HG03108 (cell line): Measurements from ENCODE around the gene TADA2B.
A peak's percentile ranks its signal among the peaks of the same experiment; 100 is the strongest.

Source experiments
- ATAC-seq: cut with Tn5 transposase; IDR thresholded peaks from one replicate; pipeline ENCODE4 v1.9.1; 2021; ENCODE audit warnings: moderate library complexity; ENCODE audit not compliant: unreplicated experiment

Gene TADA2B, protein sequence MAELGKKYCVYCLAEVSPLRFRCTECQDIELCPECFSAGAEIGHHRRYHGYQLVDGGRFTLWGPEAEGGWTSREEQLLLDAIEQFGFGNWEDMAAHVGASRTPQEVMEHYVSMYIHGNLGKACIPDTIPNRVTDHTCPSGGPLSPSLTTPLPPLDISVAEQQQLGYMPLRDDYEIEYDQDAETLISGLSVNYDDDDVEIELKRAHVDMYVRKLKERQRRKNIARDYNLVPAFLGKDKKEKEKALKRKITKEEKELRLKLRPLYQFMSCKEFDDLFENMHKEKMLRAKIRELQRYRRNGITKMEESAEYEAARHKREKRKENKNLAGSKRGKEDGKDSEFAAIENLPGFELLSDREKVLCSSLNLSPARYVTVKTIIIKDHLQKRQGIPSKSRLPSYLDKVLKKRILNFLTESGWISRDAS

DNA sequence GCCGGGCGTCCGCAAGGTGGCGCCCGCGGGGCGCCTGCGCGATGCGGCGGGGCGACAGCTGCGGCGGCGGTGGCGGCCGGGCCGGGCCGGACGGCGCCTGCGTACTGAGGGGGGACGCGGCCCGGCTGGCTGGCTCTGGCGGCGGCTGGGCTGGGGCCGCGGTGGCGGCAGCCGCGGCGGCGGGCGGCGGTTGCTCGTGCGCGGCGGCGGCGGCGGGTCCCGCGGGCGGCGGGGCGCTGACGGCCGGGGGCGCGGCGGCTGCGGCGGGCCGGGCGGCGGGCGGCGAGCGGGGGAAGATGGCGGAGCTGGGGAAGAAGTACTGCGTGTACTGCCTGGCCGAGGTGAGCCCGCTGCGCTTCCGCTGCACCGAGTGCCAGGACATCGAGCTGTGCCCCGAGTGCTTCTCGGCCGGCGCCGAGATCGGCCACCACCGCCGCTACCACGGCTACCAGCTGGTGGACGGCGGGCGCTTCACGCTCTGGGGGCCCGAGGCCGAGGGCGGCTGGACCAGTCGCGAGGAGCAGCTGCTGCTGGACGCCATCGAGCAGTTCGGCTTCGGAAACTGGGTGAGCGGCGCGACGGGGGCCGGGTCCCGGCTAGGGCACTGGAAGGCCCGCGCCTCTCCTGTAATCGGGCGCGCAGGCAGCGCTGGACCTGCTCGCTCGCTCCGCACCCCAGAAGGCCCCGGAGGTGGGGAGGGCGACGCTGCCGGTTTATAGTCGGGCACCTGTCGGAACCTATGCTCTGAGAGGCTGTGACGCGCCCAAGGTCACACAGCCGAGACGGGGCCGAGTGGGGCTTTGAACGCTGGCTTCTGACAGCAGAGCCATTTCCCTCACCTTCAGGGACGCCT is at the start of gene TADA2B:
TADA2B (plus strand) TSS at position 89 of the 853 bp plus-strand sequence; CDS start at position 297, 208 bp downstream.
- peak; percentile 1 for ATAC-seq

DNA sequence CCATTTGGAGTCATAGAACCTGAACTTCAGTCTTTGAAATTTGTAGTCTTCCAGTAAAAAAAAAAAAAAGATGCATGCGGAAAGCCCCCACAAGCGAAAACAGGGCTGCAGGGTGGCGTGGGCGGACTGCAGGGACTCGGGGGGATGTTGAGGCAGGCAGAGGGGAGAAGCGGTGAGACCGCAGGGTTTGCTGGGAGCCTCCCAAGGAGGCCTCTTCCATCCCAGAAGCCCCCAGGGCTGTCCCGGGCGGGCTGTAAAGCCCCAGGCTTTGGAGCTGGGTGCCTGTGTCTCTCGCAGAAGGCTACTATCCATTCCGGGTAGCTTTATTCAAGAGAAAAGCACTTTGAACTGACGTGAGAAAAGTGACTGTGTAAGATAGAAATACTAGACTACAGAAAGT is 46.7 kb upstream of the TADA2B start:
- ATAC-seq: no peak

DNA sequence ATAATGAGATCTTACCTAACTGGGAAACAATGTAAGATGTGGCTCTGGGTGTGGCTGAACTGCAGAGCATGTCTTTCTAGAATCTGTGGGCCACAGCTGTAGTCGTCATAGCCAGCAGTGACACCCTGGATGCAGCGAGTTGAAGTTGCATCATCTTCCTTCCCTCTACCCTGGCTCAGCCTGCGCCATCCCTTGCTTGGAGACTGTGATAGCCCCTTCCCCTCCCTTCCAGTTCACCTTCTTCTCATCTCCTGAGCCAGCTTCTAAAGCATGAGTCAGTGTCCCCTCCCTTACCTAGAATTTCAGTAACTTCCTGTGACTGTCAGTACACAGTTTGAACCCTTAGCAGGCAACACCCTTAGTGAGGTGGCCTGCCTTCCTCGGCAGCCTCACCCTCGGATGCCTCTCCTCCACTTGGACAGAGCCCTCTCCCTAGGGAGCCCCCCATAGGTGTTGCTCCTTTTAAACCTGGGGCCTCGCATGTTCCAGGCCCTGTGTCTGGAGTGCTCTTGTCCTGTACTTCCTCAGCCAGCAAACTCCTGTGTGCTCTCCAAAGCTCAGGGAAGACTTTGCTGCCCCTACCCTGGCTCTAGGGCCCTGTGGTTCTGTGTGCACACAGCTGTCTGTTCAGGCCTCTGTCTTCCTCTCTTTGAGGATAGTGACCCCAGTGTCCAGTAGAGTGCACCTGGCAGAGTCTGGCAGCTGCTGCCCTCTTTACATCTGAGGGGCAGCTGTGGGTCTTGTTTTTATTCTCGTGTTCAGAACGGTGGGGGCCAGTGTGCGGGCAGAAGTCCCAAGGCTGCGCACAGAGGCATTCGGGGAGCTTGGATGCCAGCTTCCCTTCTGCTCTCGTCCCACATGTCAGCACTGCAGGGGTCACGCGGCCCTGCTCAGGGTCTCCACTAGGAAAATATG is 43.7 kb upstream of the TADA2B start:
- ATAC-seq: no peak

- no peak for ATAC-seq
Observed at GRCh38 chr4:7000421-7001176, 42.6 kb upstream of the TADA2B start.

DNA sequence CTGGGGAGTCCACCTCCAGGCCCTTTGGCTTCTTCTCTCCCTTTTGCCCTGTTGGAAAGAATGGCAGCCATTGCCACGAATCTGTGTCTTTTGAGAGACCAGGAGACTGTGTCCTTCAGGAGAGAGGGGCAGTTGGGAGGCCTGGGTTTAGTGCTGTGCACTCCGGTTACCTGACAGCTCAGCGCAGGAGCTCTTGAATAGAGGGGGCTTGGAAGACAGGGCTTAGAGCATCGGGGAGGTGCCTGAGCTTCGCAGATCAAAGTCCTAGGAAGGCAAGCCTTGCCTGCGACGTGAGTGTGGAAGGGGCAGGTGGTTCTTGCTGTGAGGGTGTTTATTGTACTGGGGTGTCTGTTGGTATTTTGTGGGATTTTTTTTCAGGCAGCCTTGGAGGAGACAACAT is 41.9 kb upstream of the TADA2B start:
- ATAC-seq: no peak

DNA sequence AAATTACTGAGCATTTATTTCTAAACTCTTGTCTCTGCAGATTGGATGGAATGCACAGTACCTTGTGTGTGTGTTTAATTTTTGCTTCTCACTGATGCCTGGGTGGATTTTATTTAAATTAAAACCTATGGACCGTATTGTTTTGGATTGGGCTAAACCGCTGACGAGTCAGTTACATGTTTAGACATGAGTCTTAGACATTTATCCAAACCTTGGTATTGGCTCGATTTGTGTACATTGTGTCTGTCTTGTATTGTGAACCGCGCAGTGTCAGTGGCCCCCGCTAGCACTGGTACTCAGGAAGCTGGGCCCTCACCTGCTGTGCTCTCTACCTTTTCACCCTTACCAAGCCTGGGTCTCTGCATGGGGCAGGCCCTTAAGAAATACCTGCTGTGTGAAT is 40.8 kb upstream of the TADA2B start:
- no peak for ATAC-seq

DNA sequence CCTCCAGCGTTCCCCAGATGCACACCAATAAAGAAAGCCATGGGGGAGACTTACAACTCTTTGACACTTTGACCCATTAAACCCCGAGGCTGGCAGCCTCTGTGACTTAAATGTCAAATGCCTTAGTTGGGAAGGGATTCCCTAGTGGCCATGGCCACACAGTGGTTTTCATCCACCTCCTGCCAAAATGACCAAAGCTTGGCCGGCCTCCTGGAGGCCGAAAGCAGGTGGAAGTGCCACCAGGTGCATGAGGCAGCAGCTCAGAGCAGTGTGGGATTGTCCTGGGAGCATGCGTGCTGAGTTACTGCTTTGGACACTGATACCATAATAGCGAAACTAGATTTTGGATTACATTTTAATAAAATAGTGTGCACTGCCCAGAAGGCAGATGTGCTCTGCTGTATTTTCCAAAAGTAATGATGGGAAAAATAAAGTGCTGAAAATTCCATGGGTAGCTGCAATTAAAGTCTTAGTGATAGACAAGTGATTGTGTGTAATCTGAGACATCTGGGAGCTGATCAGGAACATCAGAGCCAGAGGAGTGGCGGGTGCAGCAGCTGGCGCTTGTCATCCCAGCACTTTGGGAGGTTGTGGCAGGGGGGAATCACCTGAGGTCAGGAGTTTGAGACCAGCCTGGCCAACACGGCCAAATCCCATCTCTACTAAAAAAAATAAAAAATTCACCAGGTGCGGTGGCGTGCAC is 39.8 kb upstream of the TADA2B start:
- no peak for ATAC-seq

DNA sequence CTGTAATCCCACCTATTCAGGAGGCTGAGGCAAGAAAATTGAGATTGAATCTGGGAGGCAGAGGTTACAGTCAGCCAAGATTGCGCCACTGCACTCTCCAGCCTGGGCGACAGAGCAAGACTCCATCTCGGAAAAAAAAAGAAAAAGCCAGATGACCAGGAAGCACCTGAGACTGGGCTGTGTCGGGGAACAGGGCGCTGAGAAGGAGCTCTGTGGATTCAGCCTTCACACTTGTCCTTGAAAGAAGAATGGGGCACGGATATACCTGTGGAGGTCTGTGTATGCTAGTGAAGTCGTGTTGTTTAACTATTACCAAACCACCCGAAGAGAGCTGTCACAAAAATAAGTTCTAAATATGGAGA is 39.3 kb upstream of the TADA2B start:
- no peak for ATAC-seq

DNA sequence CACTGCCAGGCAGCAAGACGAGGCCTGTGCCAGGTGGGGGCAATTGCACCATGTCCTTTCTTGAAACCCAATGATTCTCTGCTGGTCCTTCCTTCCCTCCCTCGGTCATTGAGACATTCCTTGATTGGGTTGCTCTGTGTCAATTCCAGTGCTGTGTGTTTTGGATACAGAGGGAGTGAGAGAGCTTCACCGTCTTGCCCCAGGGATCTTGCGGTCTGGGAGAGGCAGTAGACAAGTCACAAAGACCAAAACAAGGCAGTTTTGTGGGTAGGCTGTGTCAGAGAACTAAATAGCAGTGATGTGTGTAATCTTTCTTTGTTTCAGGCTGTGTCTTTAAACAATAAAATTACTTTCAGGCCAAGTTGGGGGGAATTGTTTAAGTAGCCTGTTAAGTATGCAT is 38.8 kb upstream of the TADA2B start:
- ATAC-seq: no peak

- no peak for ATAC-seq
Observed at GRCh38 chr4:7005571-7005970, 37.6 kb upstream of the TADA2B start.

- no peak for ATAC-seq
Observed at GRCh38 chr4:7006411-7006810, 36.8 kb upstream of the TADA2B start.

DNA sequence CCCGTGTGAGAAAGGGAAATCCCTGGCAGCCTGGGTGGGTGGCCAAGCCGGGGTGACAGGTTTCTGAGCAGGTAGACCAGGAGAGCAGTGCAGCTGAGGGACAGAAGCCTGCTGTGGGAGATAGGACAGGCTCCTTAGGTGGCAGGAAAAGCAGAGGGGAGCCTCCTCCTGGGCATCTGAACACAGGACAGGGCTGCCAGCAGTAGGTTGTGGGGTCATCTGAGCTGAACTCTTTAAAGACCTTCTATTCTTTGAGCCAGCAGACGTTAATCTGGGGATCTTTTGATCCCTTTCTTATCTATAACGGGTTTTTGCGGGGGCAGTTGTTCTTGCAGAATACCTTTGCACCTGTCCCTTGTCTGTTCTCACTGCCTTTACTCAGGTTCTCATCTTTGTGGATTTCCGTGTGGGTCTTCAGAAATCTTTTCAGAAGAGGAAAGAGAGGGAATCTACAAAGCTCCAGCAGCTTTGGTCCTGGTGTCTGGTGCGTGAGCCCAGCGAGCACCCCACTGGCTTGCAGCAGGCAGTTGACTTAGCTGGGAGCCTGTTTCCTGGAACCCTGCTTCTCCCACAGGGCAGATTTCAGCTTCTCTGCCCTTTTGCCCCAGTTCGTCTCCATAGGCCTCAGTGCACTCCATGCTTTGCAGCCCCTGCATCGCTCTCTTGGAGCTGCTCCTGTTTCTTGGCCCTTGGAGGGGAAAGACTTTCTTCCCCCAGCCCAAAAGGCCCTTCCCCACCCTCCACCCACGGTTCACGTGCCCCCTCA is 35.8 kb upstream of the TADA2B start:
- no peak for ATAC-seq

DNA sequence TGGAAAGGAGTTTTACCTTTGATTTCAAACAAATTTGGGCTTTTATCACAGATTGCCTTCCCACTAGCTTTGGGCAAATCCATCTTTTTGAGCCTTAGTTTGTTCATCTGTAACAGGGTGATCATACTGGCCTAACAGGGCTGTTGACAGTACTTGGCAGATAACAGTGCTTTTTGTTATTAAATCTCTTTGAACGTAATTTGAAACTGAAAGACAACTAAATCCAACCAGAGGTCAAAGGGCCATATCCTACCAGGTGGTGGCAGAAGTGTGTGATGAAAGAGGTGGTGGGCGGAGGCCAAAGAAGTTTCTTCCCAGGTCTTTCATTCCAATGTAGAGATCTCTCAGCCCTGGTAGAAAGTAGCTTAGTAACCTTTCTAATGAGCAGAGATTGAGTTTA is 35.2 kb upstream of the TADA2B start:
- no peak for ATAC-seq

DNA sequence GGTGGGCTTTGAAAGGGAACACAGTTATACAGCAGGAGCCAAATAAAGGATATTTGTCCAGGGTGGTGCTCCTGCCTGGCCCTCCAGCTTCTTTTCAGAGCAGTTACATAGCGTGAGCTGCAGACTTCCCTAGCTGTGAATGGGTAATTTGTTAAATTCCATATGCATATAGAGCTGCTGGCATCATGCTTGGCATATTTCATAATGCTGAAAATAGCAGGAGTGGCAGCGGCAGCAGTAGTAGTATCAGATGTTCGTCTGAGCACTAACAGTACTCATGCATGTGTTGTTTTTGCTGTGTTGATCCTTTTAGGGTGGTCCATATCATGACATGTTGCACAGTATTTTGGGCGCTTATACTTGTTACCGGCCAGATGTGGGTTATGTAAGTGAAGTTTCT is 33.6 kb upstream of the TADA2B start:
- ATAC-seq: no peak

GRCh38 chr4:7013175-7013574 is 30.0 kb upstream of the TADA2B start:
- no peak for ATAC-seq

DNA sequence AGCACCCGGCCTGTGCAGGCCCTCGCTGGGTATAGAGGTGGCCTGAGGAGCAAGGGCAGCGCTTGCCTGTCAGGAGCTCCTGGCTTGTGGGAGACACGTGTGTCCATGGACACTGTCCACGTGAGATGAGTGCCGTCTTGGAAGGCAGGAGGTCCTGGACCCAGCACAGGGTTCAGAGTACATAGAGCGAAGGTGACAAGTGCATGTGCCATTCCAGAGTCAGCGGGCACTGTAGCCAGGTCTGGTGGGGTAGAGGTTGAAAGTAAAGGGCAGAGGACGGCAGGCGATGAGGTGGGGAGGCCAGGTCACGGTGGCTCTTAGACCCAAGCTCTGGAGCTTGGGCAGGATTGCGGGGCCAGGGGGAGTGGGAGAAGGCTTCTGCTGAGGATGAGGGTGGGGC is 28.4 kb upstream of the TADA2B start:
- ATAC-seq: no peak

DNA sequence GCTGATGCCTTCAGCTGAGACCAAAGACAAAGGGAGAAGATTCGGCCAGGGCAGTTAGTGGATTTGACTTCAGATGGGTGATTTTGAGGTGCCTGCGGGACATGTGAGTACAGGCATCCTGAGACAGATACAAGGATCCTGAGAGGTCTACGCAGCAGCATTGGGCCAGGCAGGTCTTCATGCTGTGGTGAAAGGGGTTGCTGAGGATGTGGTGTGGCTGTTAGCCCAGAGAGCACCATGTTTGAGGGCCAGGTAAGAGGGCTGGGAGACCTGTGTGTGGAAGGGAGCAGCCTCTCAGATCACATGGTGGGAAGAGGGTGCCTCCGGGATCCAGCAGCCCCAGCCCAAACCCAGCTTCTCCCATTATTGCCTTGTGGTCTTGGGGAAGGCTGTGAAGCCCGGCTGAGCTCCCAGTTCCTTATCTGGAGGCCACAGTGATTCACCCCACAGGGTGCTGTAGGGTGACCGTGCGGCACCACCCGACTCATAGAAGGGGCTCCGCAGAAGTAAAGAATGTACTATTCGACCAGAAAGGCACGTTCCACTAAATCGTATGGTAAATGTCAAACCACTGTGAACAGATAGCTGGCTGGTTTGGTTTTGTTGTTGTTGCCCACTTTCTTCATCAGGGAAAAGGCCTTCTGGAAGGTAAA is 27.7 kb upstream of the TADA2B start:
- ATAC-seq: no peak

DNA sequence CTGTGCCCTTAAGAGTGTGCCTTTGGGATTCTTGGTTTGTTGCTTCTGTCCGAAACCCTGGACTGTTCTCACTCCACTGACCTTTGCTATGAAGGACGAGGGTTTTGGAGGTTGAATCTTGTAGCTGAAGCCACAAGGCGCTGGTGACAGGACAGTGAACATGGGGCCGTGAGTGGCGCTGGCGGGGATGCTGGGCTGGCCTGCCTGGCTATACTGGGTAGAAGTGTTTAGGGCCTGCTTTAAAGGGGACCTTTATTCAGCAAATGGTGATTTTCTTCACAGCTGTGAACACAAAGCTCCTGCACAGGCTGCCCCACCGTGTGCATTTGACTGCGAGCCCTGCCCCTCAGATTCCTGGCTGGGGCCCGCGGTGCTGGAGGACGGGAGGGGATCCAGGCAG is 27.1 kb upstream of the TADA2B start:
- no peak for ATAC-seq

DNA sequence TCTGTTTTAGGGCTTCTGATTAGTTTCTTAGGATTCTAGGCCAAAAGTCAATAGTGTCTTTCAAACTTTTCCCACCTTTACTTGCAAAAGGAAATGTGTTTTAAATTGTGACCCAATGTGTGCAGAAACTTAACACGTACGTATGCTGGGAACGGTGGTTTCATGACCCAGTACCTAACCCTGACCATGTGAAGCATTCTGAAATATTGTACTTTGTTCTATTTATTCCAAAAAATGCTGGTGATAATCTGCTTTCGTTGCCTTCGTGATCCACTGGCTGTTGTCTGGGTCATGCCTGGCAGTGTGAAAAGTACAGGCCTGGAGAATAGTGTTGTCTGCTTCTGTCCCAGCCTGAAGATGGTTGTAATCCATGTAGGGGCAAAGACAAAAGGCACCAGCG is 26.7 kb upstream of the TADA2B start:
- ATAC-seq: no peak
